ENCODE measurements around the gene CDH12.
"Not testable (repeated sequence)": the region's sequence is repeated elsewhere in the genome, so short reads cannot be mapped to it uniquely, and the experiment has no call there.

The CDH12 gene

DNA sequence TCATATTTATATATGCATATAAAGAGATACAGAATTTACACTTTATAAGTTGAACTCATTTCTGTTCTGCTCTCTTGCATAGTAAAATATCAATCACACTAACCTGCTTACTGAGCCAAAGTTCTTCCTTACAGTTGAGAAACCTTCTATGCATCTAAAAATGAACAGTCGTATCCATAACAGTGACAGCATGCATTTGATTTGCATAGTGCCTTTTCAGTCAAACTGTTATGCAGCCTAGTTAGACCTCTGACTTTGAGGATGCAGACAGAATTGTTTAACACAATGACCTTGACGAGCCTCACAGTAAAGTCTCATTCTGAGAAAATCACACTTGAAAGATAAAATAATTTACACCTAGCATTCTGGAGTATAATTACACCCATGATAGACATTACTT lies 683.9 kb downstream of the CDH12 start:
- H3K27ac ChIP-seq; H4K20me1 ChIP-seq; H3K9ac ChIP-seq; H3K9me3 ChIP-seq (replicated peaks in 1 of 11); H3K4me3 ChIP-seq; H3K36me3 ChIP-seq; H3K4me2 ChIP-seq; H3K4me1 ChIP-seq; H3K27me3 ChIP-seq: not testable (repeated sequence)

DNA sequence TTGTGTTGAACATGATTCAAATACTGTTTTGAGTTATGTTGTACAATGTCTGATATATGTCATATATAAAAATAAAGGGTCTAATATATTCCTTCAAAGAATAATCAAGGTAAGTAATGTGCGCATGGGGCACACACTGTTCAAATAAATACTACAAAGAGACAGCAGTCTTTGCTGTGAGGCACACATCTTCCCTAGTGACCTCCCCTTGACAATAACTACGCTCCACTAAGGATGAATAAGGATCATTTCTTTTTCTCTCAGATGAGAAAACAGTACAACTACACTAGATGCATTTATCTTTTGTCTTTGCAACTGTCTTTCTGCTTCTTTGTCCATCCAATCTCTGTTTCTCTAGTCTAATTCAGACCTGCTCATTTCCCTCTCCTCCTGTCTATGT lies 684.4 kb downstream of the CDH12 start:
- H3K4me1 ChIP-seq; H3K27me3 ChIP-seq; H3K4me3 ChIP-seq; H3K36me3 ChIP-seq; H3K4me2 ChIP-seq; H3K9ac ChIP-seq; H4K20me1 ChIP-seq; H3K9me3 ChIP-seq (replicated peaks in 1 of 11); H3K27ac ChIP-seq: not testable (repeated sequence)

DNA sequence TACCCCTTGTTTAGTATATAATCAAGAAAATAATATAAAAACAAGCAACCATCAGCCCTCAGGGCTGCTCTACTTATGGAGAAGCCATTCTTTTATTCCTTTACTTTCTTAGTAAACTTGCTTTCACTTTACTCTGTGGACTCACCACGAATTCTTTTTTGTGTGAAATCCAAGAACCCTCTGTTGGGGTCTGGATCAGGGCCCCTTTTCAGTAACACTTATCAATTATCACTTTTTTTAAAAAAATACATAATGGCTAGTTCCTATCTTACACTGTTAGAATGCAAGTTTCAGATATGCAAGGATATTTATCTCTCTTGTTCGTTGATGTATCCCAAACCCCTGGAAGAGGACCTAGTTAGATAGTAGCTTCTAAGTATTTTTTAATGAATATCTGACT lies 687.2 kb downstream of the CDH12 start:
- H3K27me3 ChIP-seq; H3K36me3 ChIP-seq; H3K4me1 ChIP-seq; H3K9me3 ChIP-seq (replicated peaks in 1 of 11); H3K27ac ChIP-seq; H3K9ac ChIP-seq; H4K20me1 ChIP-seq; H3K4me3 ChIP-seq; H3K4me2 ChIP-seq: not testable (repeated sequence)

DNA sequence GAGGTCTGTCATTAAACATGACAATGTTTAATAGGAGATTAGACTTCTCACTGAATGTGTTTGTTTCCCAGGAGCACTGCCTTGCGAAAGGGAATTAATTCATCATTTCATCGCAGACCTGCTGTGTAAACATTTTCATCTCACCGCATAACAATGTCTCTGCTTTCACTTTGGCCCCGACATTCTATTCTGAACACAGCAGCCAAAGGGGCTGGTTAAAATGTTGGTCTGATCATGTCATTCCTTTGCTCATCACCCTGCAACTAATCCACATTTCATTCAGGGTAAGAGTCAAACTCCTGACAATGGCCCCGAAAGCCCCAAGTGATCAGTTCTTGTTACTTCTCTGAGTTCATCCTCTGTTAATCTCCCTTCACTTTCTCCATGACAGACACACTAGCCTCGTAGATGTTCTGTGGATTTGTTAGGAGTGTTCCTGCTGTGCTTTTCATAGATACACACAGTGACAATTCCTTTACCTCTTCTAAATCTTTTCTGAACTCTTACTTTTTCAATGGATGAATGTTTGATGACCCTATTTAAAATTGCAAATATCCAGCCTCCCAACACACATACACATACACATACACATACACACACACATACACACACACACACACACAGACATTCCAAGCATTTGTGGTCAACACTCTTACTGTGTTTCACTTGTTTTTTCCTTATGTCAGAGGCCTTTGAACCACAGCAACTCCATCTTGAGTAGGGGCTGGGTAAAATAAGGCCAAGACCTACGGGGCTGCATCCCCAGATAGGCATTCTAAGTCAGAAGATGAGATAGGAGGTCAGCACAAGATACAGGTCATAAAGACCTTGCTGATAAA lies 688.0 kb downstream of the CDH12 start:
- not testable (repeated sequence) for H3K9ac ChIP-seq; H3K4me1 ChIP-seq; H3K27ac ChIP-seq; H3K4me2 ChIP-seq; H3K36me3 ChIP-seq; H3K4me3 ChIP-seq; H3K9me3 ChIP-seq (replicated peaks in 1 of 11); H4K20me1 ChIP-seq; H3K27me3 ChIP-seq

DNA sequence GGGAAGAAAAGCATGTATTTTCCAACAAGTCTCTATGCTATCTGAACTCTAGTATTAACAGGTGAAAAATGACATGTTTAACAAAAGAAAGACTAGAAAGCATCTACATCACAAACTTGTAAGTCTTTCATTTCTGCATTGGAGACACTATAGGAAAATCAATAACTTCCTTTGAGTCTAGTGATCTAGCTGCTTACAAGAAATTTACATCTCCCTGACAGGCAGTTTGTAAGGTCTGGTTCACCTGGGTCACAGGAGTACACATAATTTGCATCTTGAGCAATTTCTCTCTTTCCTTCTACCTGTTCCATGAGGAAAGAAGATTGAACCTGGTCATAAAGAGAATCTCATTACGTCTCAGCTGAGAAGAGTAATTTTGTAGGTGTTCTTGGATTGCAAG lies 696.2 kb downstream of the CDH12 start:
- not testable (repeated sequence) for H3K9ac ChIP-seq, H4K20me1 ChIP-seq, H3K4me1 ChIP-seq

DNA sequence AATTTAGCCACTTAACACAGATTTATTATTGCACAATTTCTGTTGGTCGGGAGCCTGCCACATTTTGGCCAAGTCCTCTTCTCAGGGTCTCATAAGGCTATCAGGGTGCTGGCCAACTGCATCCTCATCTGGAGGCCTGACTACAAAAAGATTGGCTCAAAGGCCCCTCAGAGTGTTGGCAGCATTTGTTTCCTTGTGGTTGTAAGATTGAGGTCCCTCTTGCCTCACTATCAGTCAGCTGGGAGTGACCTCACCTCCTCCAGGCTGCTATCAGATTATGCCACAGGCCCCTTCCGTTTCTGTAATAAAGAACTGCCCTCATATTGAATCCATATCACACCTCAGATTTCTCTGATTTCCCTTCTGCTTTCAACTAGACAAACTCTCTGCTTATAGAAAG lies 698.4 kb downstream of the CDH12 start:
- not testable (repeated sequence) for H4K20me1 ChIP-seq; H3K4me1 ChIP-seq; H3K9ac ChIP-seq; H3K27me3 ChIP-seq; H3K4me3 ChIP-seq; H3K9me3 ChIP-seq (replicated peaks in 1 of 11); H3K4me2 ChIP-seq; H3K27ac ChIP-seq; H3K36me3 ChIP-seq

More for the DNA sequence above, 696.2 kb downstream of the CDH12 start:
- H3K27me3 ChIP-seq; H3K9me3 ChIP-seq (replicated peaks in 1 of 11); H3K4me3 ChIP-seq; H3K4me2 ChIP-seq; H3K27ac ChIP-seq; H3K36me3 ChIP-seq: not testable (repeated sequence)

DNA sequence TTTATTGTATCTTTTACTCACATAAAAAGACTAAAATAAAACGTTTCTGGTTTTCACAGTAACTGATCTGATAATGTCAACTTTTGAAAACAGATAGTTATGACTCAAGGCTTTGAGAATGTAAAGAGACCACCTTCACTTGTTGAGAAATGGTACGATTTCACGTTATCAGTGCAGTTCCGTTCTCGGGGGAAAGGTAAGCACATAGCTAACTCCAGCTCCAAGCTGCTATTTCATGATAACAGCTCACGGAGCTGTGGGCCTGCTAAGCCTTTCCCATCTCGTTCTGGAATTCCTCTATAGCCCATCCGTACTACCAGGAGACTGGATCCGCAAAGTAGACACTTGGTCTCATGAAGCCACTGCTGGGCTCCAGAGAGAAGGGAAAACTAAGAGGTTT lies 701.3 kb downstream of the CDH12 start:
- not testable (repeated sequence) for H3K4me3 ChIP-seq; H3K4me1 ChIP-seq; H3K27me3 ChIP-seq; H3K4me2 ChIP-seq; H3K27ac ChIP-seq; H3K9ac ChIP-seq; H4K20me1 ChIP-seq; H3K36me3 ChIP-seq; H3K9me3 ChIP-seq (replicated peaks in 1 of 11)

DNA sequence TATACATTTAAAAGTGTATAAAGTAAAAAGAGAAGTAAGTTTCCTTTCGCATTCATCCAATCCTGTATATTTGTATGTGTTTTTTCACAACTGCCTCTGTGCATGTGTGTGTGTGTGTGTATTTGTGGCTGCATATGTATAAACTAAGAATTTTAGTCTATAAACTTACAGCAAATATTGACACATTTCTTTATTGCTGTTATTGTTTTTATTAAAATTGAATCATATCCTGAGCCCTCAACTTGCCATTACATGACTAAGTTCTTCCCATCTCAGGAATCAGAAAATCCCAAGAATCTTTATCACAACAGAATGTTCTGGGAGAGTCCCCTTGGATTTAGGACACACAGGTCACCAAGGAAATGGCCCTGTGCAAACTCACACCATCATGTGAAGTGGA lies 712.7 kb downstream of the CDH12 start:
- H3K9ac ChIP-seq; H3K4me1 ChIP-seq; H3K4me2 ChIP-seq; H3K27me3 ChIP-seq; H4K20me1 ChIP-seq; H3K27ac ChIP-seq; H3K4me3 ChIP-seq; H3K9me3 ChIP-seq (replicated peaks in 1 of 11); H3K36me3 ChIP-seq: not testable (repeated sequence)

DNA sequence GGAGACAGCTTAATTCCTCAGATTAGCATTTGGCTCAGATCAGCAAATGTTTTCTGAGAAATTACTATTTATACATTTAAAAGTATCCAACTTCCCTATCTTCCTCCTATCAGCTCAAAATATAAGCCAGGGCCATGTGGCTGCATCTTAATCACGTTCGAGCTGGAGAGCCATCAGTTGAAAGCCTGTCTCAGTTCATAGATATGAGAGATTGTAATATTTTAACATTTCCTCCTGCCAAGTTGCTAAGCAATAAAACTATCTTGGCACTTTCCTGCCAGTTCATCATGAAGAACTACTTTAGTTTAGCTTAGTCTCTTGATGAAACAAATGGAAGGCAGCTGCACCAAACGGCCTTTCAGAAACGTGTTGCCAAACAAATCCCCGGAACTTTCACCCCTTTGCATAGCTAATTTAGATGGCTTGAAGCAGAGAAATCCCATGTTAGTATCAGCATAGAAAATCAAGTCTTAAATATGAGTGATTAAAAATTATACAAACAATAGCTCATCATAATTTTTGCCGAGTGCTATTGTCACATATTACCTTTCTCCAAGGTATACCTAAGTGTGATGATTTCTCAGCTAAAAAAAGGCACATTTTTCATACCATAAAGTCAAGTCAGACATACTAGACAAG lies 713.4 kb downstream of the CDH12 start:
- not testable (repeated sequence) for H3K27me3 ChIP-seq; H3K9me3 ChIP-seq (replicated peaks in 1 of 11); H3K9ac ChIP-seq; H3K4me3 ChIP-seq; H4K20me1 ChIP-seq; H3K4me1 ChIP-seq; H3K36me3 ChIP-seq; H3K4me2 ChIP-seq; H3K27ac ChIP-seq

DNA sequence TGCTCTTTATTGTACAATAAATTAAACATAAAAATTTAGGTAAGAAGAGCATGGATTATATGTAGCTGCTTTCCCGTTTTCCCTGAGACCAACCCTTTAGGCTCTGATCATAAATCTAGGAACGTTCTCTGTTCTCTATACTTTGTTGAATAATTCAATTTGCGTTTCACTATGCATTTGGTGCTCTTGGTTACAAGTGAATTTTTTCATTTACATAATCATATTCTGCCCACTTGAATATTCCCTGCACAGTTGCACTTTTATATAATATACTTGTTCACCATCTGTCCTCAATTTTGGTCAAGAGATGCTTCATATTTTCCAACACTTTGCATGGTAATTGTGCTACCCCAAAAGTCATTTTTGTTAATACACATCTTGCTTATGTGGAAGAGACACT lies 741.8 kb downstream of the CDH12 start:
- H3K9me3 ChIP-seq (replicated peaks in 1 of 11), result no peaks in the 10 kb centered on the region

DNA sequence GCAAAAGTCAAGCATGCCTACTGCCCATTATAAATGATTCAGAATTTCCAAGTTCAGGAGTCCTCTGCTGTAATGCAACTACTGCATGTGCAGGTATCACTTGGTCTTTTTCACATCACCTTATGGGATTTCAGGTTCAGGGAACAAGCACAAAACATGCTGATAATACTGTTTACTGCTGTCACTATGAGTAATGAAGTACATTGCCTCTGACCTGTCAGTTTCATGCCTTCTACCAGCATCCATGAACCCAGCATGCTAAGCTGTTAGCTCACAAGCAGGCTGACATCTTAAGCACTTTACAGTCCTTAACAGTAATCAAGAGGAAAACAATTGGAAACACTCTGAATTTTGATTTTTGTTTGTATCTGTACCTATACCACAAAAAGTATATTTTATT lies 743.8 kb downstream of the CDH12 start:
- no peak for TF ChIP-seq Cebpa-rat (IDR thresholded peaks at IDR 0.05)
- Histone ChIP-seq H3K36me3 (no peaks in the 10 kb centered on the region), H3K27ac (no peak overlapping the region), H3K9me3 (replicated peaks in 1 of 11) (no peaks in the 10 kb centered on the region), H3K4me3 (no peak overlapping the region), H3K27me3 (no peaks in the 10 kb centered on the region), H3K4me1 (no peaks in the 10 kb centered on the region), H3K4me2 (no peak overlapping the region), H4K20me1 (no peaks in the 10 kb centered on the region), H3K9ac (no peak overlapping the region)

More for the DNA sequence above, 741.8 kb downstream of the CDH12 start:
- H3K4me2 ChIP-seq, result no peak overlapping the region
- TF ChIP-seq Cebpa-rat (IDR thresholded peaks at IDR 0.05), result no peak
- no peak overlapping the region for H3K9ac ChIP-seq
- H3K27ac ChIP-seq, result no peak overlapping the region
- no peaks in the 10 kb centered on the region for H3K27me3 ChIP-seq
- no peaks in the 10 kb centered on the region for H4K20me1 ChIP-seq
- no peaks in the 10 kb centered on the region for H3K36me3 ChIP-seq
- no peak overlapping the region for H3K4me3 ChIP-seq
- H3K4me1 ChIP-seq, result no peaks in the 10 kb centered on the region
